ENCODE data around the gene CCDC12. TPM values are rescaled to one million over a fixed set of nuclear protein-coding genes. Genes with fewer than 3 reads are reported as not detected.

The CCDC12 gene

GRCh38 chr3:46876313-46877300 is 99.9 kb downstream of the CCDC12 start:
- no peak overlapping the region for H3K23ac ChIP-seq (ENCODE audit: low read length)
- no peak overlapping the region for H4K5ac ChIP-seq (ENCODE audit: low read length)
- H2BK5ac ChIP-seq (ENCODE audit: low read length) = no peak overlapping the region
- no peak overlapping the region for H3K56ac ChIP-seq (ENCODE audit: low read length)
- H3K36me3 ChIP-seq (ENCODE audit: control insufficient read depth, insufficient read depth, low read length) = no peaks in the 10 kb centered on the region
- H3K18ac ChIP-seq (ENCODE audit: low read length) = no peak overlapping the region
- peaks cover 9% of the 10 kb centered on the region for H3K4me1 ChIP-seq (ENCODE audit: control insufficient read depth, low read depth, low read length)
- H3K4me3 ChIP-seq (ENCODE audit: low read length) = no peak overlapping the region
- no peak overlapping the region for H3K9ac ChIP-seq (ENCODE audit: low read length)
- H2AK5ac ChIP-seq (ENCODE audit: low read length) = no peak overlapping the region
- no peak overlapping the region for H3K4me2 ChIP-seq (ENCODE audit: low read length)
- no peaks in the 10 kb centered on the region for H3K79me1 ChIP-seq (ENCODE audit: low read length)
- no peak overlapping the region for H2BK15ac ChIP-seq (replicated peaks; ENCODE audit: low read depth)
- no peak overlapping the region for H4K8ac ChIP-seq (ENCODE audit: low read depth, low read length)
- H3K27ac ChIP-seq (ENCODE audit: low read depth, low read length) = no peak overlapping the region
- no CpG with 5 or more reads among the region's 10 CpGs for WGBS (ENCODE audit: extremely low coverage, insufficient coverage, low lambda C conversion rate)
- H3K4ac ChIP-seq (ENCODE audit: low read depth, low read length) = no peak overlapping the region
- no peaks in the 10 kb centered on the region for H3K79me2 ChIP-seq (ENCODE audit: control insufficient read depth, insufficient read depth, low read length)
- no peak for DNase-seq
- H3K27me3 ChIP-seq (ENCODE audit: insufficient read depth, low read length, poor library complexity) = peaks cover 3% of the 10 kb centered on the region
- H2BK120ac ChIP-seq (ENCODE audit: low read depth, low read length) = no peak overlapping the region

- no CpG with 5 or more reads among the region's 9 CpGs for WGBS (ENCODE audit: extremely low coverage, insufficient coverage, low lambda C conversion rate)
- H3K27ac ChIP-seq (ENCODE audit: low read depth, low read length) = no peak overlapping the region
- H3K27me3 ChIP-seq (ENCODE audit: insufficient read depth, low read length, poor library complexity) = no peaks in the 10 kb centered on the region
- no peak overlapping the region for H3K9ac ChIP-seq (ENCODE audit: low read length)
- H2BK120ac ChIP-seq (ENCODE audit: low read depth, low read length) = no peak overlapping the region
- H3K56ac ChIP-seq (ENCODE audit: low read length) = no peak overlapping the region
- H3K79me1 ChIP-seq (ENCODE audit: low read length) = no peaks in the 10 kb centered on the region
- H4K5ac ChIP-seq (ENCODE audit: low read length) = no peak overlapping the region
- no peak overlapping the region for H2BK5ac ChIP-seq (ENCODE audit: low read length)
- no peak overlapping the region for H3K4me3 ChIP-seq (ENCODE audit: low read length)
- no peaks in the 10 kb centered on the region for H3K36me3 ChIP-seq (ENCODE audit: control insufficient read depth, insufficient read depth, low read length)
- H3K4me2 ChIP-seq (ENCODE audit: low read length) = no peak overlapping the region
- H3K18ac ChIP-seq (ENCODE audit: low read length) = no peak overlapping the region
- H3K23ac ChIP-seq (ENCODE audit: low read length) = no peak overlapping the region
- H2AK5ac ChIP-seq (ENCODE audit: low read length) = no peak overlapping the region
- H2BK15ac ChIP-seq (replicated peaks; ENCODE audit: low read depth) = no peak overlapping the region
- H3K79me2 ChIP-seq (ENCODE audit: control insufficient read depth, insufficient read depth, low read length) = no peaks in the 10 kb centered on the region
- peaks cover 9% of the 10 kb centered on the region for H3K4me1 ChIP-seq (ENCODE audit: control insufficient read depth, low read depth, low read length)
- no peak for DNase-seq
- no peak overlapping the region for H4K8ac ChIP-seq (ENCODE audit: low read depth, low read length)
- no peak overlapping the region for H3K4ac ChIP-seq (ENCODE audit: low read depth, low read length)
Measured at GRCh38 chr3:46875560-46875959, 101.0 kb downstream of the CCDC12 start.

GRCh38 chr3:46874430-46874829 is 102.1 kb downstream of the CCDC12 start:
- H3K56ac ChIP-seq (ENCODE audit: low read length) = no peak overlapping the region
- H2BK120ac ChIP-seq (ENCODE audit: low read depth, low read length) = no peak overlapping the region
- H3K4me2 ChIP-seq (ENCODE audit: low read length) = no peak overlapping the region
- H2BK5ac ChIP-seq (ENCODE audit: low read length) = no peak overlapping the region
- H4K5ac ChIP-seq (ENCODE audit: low read length) = no peak overlapping the region
- no peak overlapping the region for H3K27ac ChIP-seq (ENCODE audit: low read depth, low read length)
- H2BK15ac ChIP-seq (replicated peaks; ENCODE audit: low read depth) = no peak overlapping the region
- no peak overlapping the region for H3K23ac ChIP-seq (ENCODE audit: low read length)
- DNase-seq = no peak
- no peak overlapping the region for H3K4me3 ChIP-seq (ENCODE audit: low read length)
- no peak overlapping the region for H3K18ac ChIP-seq (ENCODE audit: low read length)
- no CpG with 5 or more reads among the region's 18 CpGs for WGBS (ENCODE audit: extremely low coverage, insufficient coverage, low lambda C conversion rate)
- H3K9ac ChIP-seq (ENCODE audit: low read length) = no peak overlapping the region
- no peaks in the 10 kb centered on the region for H3K36me3 ChIP-seq (ENCODE audit: control insufficient read depth, insufficient read depth, low read length)
- H3K79me1 ChIP-seq (ENCODE audit: low read length) = no peaks in the 10 kb centered on the region
- H3K4me1 ChIP-seq (ENCODE audit: control insufficient read depth, low read depth, low read length) = peaks cover 9% of the 10 kb centered on the region
- no peak overlapping the region for H4K8ac ChIP-seq (ENCODE audit: low read depth, low read length)
- no peak overlapping the region for H2AK5ac ChIP-seq (ENCODE audit: low read length)
- no peaks in the 10 kb centered on the region for H3K27me3 ChIP-seq (ENCODE audit: insufficient read depth, low read length, poor library complexity)
- no peaks in the 10 kb centered on the region for H3K79me2 ChIP-seq (ENCODE audit: control insufficient read depth, insufficient read depth, low read length)
- H3K4ac ChIP-seq (ENCODE audit: low read depth, low read length) = no peak overlapping the region

- Histone ChIP-seq H3K36me3 (ENCODE audit: control insufficient read depth, insufficient read depth, low read length) (no peaks in the 10 kb centered on the region), H3K4me1 (ENCODE audit: control insufficient read depth, low read depth, low read length) (peaks cover 5% of the 10 kb centered on the region), H2BK5ac (ENCODE audit: low read length) (no peak overlapping the region), H4K5ac (ENCODE audit: low read length) (no peak overlapping the region), H3K27me3 (ENCODE audit: insufficient read depth, low read length, poor library complexity) (no peaks in the 10 kb centered on the region), H3K4me2 (ENCODE audit: low read length) (no peak overlapping the region), H3K79me1 (ENCODE audit: low read length) (no peaks in the 10 kb centered on the region), H2AK5ac (ENCODE audit: low read length) (no peak overlapping the region), H3K23ac (ENCODE audit: low read length) (no peak overlapping the region), H2BK15ac (replicated peaks; ENCODE audit: low read depth) (no peak overlapping the region), H2BK120ac (ENCODE audit: low read depth, low read length) (no peak overlapping the region), H3K18ac (ENCODE audit: low read length) (no peak overlapping the region), H3K4me3 (ENCODE audit: low read length) (no peak overlapping the region), H3K79me2 (ENCODE audit: control insufficient read depth, insufficient read depth, low read length) (no peaks in the 10 kb centered on the region), H3K9ac (ENCODE audit: low read length) (no peak overlapping the region), H3K27ac (ENCODE audit: low read depth, low read length) (no peak overlapping the region), H3K56ac (ENCODE audit: low read length) (no peak overlapping the region), H4K8ac (ENCODE audit: low read depth, low read length) (no peak overlapping the region), H3K4ac (ENCODE audit: low read depth, low read length) (no peak overlapping the region)
- WGBS (ENCODE audit: extremely low coverage, insufficient coverage, low lambda C conversion rate) = no CpG with 5 or more reads among the region's 5 CpGs
- no peak for DNase-seq
Measured at GRCh38 chr3:46873521-46873920, 103.0 kb downstream of the CCDC12 start.

Small RNAs within 50 kb of the gene (small RNA-seq; reads per million reads assigned to genes)
- not detected for gene AC109583.2 (ENCODE audit: insufficient read depth)

Measured in mesendoderm (in vitro differentiated cells).